Activated naive CD4-positive, alpha-beta T cell treated with anti-CD3 and anti-CD28 coated beads, Interleukin-2, amount 10 ng/mL, durations not matched to agents 7 days and 5 days (primary cell): ENCODE data around the gene DAAM2.

Experiments
- CTCF ChIA-PET: fragments of 350-600 bp; sonication (Branson Sonifier 250); formaldehyde crosslinking; loops from one replicate; lab custom pipeline; 2021; ENCODE audit warnings: antibody characterized with exemption; lab: Charles Lee
- DNase-seq: peaks from one replicate; pipeline ENCODE4 v3.0.0-alpha.2; 2020
- H3K27ac Mint-ChIP-seq: one replicate; pipeline ENCODE4 v1.8.0; 2021; ENCODE audit warnings: mild to moderate bottlenecking, moderate library complexity, mixed read lengths
- H3K27me3 Mint-ChIP-seq: one replicate; pipeline ENCODE4 v1.8.0; 2021; ENCODE audit warnings: mild to moderate bottlenecking, mixed read lengths
- H3K36me3 Mint-ChIP-seq: one replicate; pipeline ENCODE4 v1.8.0; 2021; ENCODE audit warnings: mixed read lengths
- H3K4me1 Mint-ChIP-seq: one replicate; pipeline ENCODE4 v1.8.0; 2021; ENCODE audit warnings: mixed read lengths
- H3K4me3 Mint-ChIP-seq: one replicate; pipeline ENCODE4 v1.8.0; 2021; ENCODE audit warnings: mild to moderate bottlenecking, moderate library complexity, mixed read lengths
- H3K9me3 Mint-ChIP-seq: one replicate; pipeline ENCODE4 v1.8.0; 2021; ENCODE audit warnings: mixed read lengths

Gene DAAM2

GRCh38 chr6:39836606-39837005 lies 44.4 kb downstream of the DAAM2 start:
- CTCF ChIA-PET, result no interaction called here

DNA sequence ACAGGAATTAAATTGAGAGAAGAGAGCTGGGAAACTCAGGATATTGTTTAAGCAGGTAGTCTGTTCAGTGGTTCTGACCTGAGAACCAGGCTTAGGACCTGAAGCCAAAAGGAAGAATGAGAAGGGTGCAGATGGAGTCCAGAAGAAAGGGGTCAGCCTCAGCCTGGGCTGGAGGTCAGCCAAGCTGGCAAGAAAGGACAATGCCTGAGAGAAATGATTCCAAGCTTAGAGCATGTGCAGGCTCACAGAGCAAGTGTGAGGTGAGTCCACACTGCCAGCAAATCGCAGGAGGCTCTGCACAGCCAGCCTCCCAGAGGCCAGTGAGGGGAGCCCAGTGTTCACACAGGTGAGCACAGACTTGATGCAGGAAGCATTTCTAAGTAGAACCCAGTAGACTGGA lies 47.3 kb downstream of the DAAM2 start:
- H3K4me3 Mint-ChIP-seq, result no peak overlapping the region
- CTCF ChIA-PET, result no interaction called here
- peaks cover 9% of the 10 kb centered on the region for H3K27me3 Mint-ChIP-seq
- no peaks in the 10 kb centered on the region for H3K4me1 Mint-ChIP-seq
- no peak overlapping the region for H3K27ac Mint-ChIP-seq
- no peaks in the 10 kb centered on the region for H3K36me3 Mint-ChIP-seq
- no peaks in the 10 kb centered on the region for H3K9me3 Mint-ChIP-seq
- DNase-seq, result no peak

More at GRCh38 chr6:39836606-39837005, 44.4 kb downstream of the DAAM2 start:
- no peak overlapping the region for H3K27ac Mint-ChIP-seq
- H3K27me3 Mint-ChIP-seq, result peaks cover 9% of the 10 kb centered on the region
- DNase-seq, result no peak
- no peaks in the 10 kb centered on the region for H3K36me3 Mint-ChIP-seq
- H3K4me1 Mint-ChIP-seq, result no peaks in the 10 kb centered on the region
- H3K4me3 Mint-ChIP-seq, result no peak overlapping the region
- H3K9me3 Mint-ChIP-seq, result no peaks in the 10 kb centered on the region

- CTCF ChIA-PET, result no interaction called here
Measured at GRCh38 chr6:39840781-39841180, 48.6 kb downstream of the DAAM2 start.

GRCh38 chr6:39841291-39841690 lies 49.1 kb downstream of the DAAM2 start:
- H3K9me3 Mint-ChIP-seq, result no peaks in the 10 kb centered on the region
- H3K27ac Mint-ChIP-seq, result no peak overlapping the region
- DNase-seq, result no peak
- H3K4me1 Mint-ChIP-seq, result no peaks in the 10 kb centered on the region
- CTCF ChIA-PET, result no interaction called here
- no peak overlapping the region for H3K4me3 Mint-ChIP-seq
- peaks cover 9% of the 10 kb centered on the region for H3K27me3 Mint-ChIP-seq
- H3K36me3 Mint-ChIP-seq, result no peaks in the 10 kb centered on the region

More at GRCh38 chr6:39840781-39841180, 48.6 kb downstream of the DAAM2 start:
- DNase-seq, result no peak
- peaks cover 9% of the 10 kb centered on the region for H3K27me3 Mint-ChIP-seq
- no peaks in the 10 kb centered on the region for H3K4me1 Mint-ChIP-seq
- no peaks in the 10 kb centered on the region for H3K36me3 Mint-ChIP-seq
- H3K9me3 Mint-ChIP-seq, result no peaks in the 10 kb centered on the region
- no peak overlapping the region for H3K4me3 Mint-ChIP-seq
- H3K27ac Mint-ChIP-seq, result no peak overlapping the region

DNA sequence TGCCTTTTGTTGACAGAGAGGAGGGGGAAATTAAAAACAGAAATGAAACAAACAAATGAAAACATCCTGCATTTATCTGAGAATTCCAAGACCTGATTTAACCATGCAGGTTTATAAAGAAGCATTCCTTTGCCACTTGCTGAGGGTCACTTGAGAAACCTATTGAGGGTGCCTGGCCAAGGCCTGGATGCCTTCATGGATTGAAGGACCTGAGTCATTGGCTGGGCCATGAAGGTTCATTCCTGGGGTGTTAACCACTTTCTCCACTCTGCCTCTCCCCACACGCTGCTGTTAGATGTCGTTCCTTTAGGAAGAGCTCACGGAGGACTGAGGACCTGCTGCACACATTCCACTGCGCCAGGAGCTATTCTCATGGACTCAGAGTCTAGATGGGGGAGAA lies 49.7 kb downstream of the DAAM2 start:
- H3K4me3 Mint-ChIP-seq, result no peak overlapping the region
- no peak overlapping the region for H3K27ac Mint-ChIP-seq
- peaks cover 9% of the 10 kb centered on the region for H3K27me3 Mint-ChIP-seq
- no peaks in the 10 kb centered on the region for H3K4me1 Mint-ChIP-seq
- CTCF ChIA-PET, result no interaction called here
- H3K9me3 Mint-ChIP-seq, result no peaks in the 10 kb centered on the region
- no peaks in the 10 kb centered on the region for H3K36me3 Mint-ChIP-seq
- DNase-seq, result no peak

DNA sequence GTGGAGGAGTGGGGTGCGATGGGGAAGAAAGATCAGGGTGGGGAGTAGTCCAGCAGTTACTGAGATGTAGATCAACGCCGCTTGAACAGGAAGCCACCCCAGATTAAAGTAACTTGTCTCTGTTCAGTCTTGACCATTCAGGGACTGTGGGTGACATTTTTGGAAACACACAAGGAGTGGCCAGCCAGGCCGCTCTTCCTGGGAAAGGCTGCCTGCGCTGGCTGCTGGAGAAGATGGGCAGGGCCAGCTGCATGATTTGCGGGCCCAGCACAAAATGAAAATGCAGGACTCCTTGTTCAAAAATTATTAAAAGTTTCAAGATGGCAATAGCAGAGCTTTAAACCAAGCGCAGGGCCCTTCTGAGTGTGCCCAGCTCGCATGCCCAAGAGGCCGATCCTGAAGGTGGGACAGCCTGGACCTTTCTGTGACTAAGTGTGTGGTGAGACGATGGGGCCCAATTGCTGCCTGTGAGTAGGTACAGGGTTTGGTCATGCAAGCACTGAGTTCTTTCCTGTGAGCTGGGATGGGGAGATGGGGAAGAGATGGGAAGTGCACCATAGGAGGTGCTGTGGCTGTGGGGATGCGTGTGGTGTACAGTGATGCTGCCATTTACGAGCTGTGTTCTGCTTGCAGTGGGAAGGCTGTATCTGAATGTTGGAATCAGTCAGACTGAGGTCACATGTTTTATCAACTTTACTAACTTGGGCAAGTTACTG lies 51.3 kb downstream of the DAAM2 start:
- CTCF ChIA-PET, result interaction anchor here (1.5 kb wide), 1 partner anchor 22 kb away, joined by 4 read pairs; no protein-coding TSS in a partner anchor
- DNase-seq, result no peak
- Mint-ChIP-seq H3K27me3 (peaks cover 5% of the 10 kb centered on the region), H3K36me3 (no peaks in the 10 kb centered on the region), H3K9me3 (no peaks in the 10 kb centered on the region), H3K4me3 (no peak overlapping the region), H3K27ac (no peak overlapping the region), H3K4me1 (no peaks in the 10 kb centered on the region)

DNA sequence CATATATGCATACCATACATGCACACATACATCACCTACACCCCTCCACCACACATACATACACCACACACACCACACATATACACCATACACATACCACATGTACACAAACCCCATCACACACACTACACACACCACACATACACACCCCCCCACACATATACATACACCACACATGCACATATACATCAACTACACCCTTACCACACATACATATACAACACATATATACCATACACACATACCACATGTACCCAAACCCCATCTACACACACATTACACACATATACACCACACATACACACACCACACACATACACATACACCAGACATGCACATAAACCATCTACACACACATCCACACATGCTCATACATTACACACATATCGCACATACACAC lies 52.7 kb downstream of the DAAM2 start:
- no peaks in the 10 kb centered on the region for H3K36me3 Mint-ChIP-seq
- DNase-seq, result no peak
- no peak overlapping the region for H3K4me3 Mint-ChIP-seq
- no peaks in the 10 kb centered on the region for H3K4me1 Mint-ChIP-seq
- CTCF ChIA-PET, result no interaction called here
- H3K9me3 Mint-ChIP-seq, result no peaks in the 10 kb centered on the region
- H3K27me3 Mint-ChIP-seq, result no peaks in the 10 kb centered on the region
- no peak overlapping the region for H3K27ac Mint-ChIP-seq

- H3K4me3 Mint-ChIP-seq, result no peak overlapping the region
- H3K27ac Mint-ChIP-seq, result no peak overlapping the region
- H3K27me3 Mint-ChIP-seq, result no peaks in the 10 kb centered on the region
- CTCF ChIA-PET, result interaction anchor here (1.9 kb wide), 1 partner anchor 20 kb away, joined by 5 read pairs; no protein-coding TSS in a partner anchor
- H3K4me1 Mint-ChIP-seq, result no peaks in the 10 kb centered on the region
- no peak for DNase-seq
- no peaks in the 10 kb centered on the region for H3K9me3 Mint-ChIP-seq
- H3K36me3 Mint-ChIP-seq, result no peaks in the 10 kb centered on the region
Measured at GRCh38 chr6:39847221-39847620, 55.0 kb downstream of the DAAM2 start.

- Mint-ChIP-seq H3K27me3 (no peaks in the 10 kb centered on the region), H3K27ac (no peak overlapping the region), H3K4me1 (no peaks in the 10 kb centered on the region), H3K9me3 (no peaks in the 10 kb centered on the region), H3K4me3 (no peak overlapping the region), H3K36me3 (no peaks in the 10 kb centered on the region)
- no peak for DNase-seq
- CTCF ChIA-PET, result no interaction called here
Measured at GRCh38 chr6:39848171-39848570, 56.0 kb downstream of the DAAM2 start.

DNA sequence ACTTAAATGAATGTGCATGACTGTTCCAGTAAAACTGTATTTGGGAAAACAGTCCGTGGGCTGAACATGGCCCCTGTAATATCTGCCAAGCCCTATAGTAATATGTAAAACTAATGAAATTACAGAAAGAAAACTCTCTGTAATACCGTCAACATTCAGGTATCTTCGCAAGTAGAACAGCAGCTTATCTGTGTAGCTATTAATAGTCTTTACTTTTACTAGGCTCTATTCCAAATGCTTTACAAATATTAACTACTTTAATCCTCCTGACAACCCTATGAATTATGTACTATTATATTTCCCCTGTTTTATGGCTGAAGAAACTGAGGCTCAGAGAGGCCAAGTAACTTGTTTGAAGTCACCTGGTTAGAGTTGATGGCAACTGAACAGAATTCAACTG lies 57.1 kb downstream of the DAAM2 start:
- H3K9me3 Mint-ChIP-seq, result no peaks in the 10 kb centered on the region

DNA sequence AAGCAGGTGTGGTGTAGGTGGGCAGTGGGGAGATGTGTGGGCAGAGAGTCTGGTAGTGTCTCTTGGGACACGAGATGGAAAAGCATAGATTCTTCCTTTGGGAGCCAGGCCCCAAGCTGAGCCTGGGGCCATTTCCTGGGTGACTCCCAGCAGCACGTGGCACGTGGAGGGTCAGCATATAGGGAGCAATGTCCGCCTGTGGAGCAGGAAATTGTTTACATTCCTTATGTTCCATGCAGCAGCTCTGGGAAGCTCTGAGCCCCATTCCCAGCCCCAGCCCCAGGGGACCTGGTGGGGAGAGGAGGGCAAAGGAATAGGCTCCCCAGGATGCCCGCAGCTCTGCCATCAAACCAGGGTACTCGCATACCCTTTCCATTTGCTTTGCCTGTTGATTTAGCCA lies 57.6 kb downstream of the DAAM2 start:
- Mint-ChIP-seq H3K4me1 (no peaks in the 10 kb centered on the region), H3K9me3 (no peaks in the 10 kb centered on the region), H3K36me3 (no peaks in the 10 kb centered on the region), H3K27ac (no peak overlapping the region), H3K27me3 (no peaks in the 10 kb centered on the region), H3K4me3 (no peak overlapping the region)
- no peak for DNase-seq
- CTCF ChIA-PET, result interaction anchor here (0.8 kb wide), 1 partner anchor 16 kb away, joined by 4 read pairs; no protein-coding TSS in a partner anchor

More for the DNA sequence above, 57.1 kb downstream of the DAAM2 start:
- H3K27ac Mint-ChIP-seq, result no peak overlapping the region
- CTCF ChIA-PET, result interaction anchor here (0.8 kb wide), 1 partner anchor 16 kb away, joined by 4 read pairs; no protein-coding TSS in a partner anchor
- no peak overlapping the region for H3K4me3 Mint-ChIP-seq
- no peak for DNase-seq
- no peaks in the 10 kb centered on the region for H3K36me3 Mint-ChIP-seq
- no peaks in the 10 kb centered on the region for H3K27me3 Mint-ChIP-seq
- H3K4me1 Mint-ChIP-seq, result no peaks in the 10 kb centered on the region

GRCh38 chr6:39850736-39851297 lies 58.6 kb downstream of the DAAM2 start:
- no peak for DNase-seq
- no peaks in the 10 kb centered on the region for H3K9me3 Mint-ChIP-seq
- no peaks in the 10 kb centered on the region for H3K27me3 Mint-ChIP-seq
- no peaks in the 10 kb centered on the region for H3K4me1 Mint-ChIP-seq
- H3K36me3 Mint-ChIP-seq, result no peaks in the 10 kb centered on the region
- no peak overlapping the region for H3K4me3 Mint-ChIP-seq
- CTCF ChIA-PET, result no interaction called here
- H3K27ac Mint-ChIP-seq, result no peak overlapping the region

GRCh38 chr6:39851331-39851730 lies 59.2 kb downstream of the DAAM2 start:
- no peak for DNase-seq
- CTCF ChIA-PET, result no interaction called here
- Mint-ChIP-seq H3K4me3 (no peak overlapping the region), H3K27ac (no peak overlapping the region), H3K27me3 (no peaks in the 10 kb centered on the region), H3K4me1 (no peaks in the 10 kb centered on the region), H3K9me3 (no peaks in the 10 kb centered on the region), H3K36me3 (no peaks in the 10 kb centered on the region)

DNA sequence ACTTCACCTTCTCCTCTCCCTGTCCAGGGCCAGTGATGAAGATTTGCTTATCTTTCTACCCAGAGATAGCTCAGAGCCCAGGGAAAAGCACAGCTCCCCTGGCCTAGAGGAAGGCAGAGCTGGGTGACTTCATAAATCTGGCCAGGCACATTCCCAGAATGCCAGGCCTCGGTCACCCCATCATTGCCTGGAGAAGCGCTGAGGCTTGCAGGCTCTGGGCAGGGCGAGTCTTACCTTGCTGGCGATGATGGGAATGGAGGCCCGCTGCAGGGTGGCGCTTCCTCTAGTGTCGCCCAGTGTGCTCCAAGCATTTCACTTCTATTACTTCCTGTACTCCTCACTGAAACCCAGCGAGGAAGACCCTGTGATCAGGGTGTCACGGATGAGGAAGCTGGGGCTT lies 60.1 kb downstream of the DAAM2 start:
- Mint-ChIP-seq H3K4me3 (no peak overlapping the region), H3K9me3 (no peaks in the 10 kb centered on the region), H3K27ac (no peak overlapping the region), H3K4me1 (no peaks in the 10 kb centered on the region), H3K36me3 (no peaks in the 10 kb centered on the region), H3K27me3 (no peaks in the 10 kb centered on the region)
- CTCF ChIA-PET, result no interaction called here
- DNase-seq, result no peak

DNA sequence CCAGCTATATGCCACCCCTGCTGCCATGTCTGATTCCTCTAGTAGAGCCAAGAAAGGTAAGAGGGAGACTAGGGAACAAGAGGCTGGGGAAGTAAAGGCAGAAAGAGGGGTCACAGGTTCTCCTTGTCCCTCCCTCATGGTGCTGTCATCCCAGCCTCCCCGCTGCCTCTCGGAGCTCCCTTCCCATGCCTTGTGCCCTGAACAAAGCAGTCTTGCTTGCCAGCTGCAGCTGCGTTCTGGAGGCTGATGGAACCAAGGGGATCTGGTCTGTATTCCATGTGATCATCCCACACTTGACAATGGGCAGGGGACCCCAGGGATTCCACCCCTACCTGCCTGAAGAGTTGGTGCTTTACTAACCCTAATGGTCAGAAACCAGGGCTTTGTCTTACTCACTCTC lies 61.4 kb downstream of the DAAM2 start:
- CTCF ChIA-PET, result no interaction called here
- no peaks in the 10 kb centered on the region for H3K4me1 Mint-ChIP-seq
- H3K27ac Mint-ChIP-seq, result no peak overlapping the region

More for the DNA sequence above, 61.4 kb downstream of the DAAM2 start:
- H3K4me3 Mint-ChIP-seq, result no peak overlapping the region
- no peaks in the 10 kb centered on the region for H3K36me3 Mint-ChIP-seq
- H3K9me3 Mint-ChIP-seq, result no peaks in the 10 kb centered on the region
- DNase-seq, result no peak
- H3K27me3 Mint-ChIP-seq, result no peaks in the 10 kb centered on the region
